ENCODE results near the gene PRKN. TPM values are rescaled to one million over a fixed set of nuclear protein-coding genes. Genes with fewer than 3 reads are reported as not detected.

PRKN gene
- total and polyA plus RNA-seq, 2 donors (not counting 3 experiments of a cell fraction or from before 2014, with no cell fraction given): 0.06 TPM; not detected in 1

DNA sequence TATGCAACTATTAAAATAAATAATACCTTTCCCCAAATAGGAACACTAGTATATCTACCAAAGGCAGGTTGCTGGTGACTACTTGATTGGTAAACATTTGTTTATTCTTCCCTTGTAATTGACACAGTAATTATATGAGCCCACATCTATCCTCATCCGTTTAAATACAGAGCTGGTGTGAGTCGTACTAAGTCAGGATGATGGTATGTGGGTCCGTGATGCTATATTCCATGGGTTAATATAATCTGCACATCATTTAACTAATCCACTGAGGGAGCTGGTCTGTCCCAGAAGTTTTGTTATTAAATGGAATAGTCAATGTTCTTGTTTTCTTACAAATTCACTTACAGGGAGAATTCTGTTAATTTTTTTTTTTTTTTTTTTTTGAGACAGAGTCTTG lies 1289.7 kb downstream of the PRKN start:
- Histone ChIP-seq H3K9me3 (replicated peaks; ENCODE audit: control insufficient read depth, insufficient read depth, low read length) (no peaks in the 10 kb centered on the region), H3K9ac (replicated peaks; ENCODE audit: extremely low read depth, insufficient read depth, low read length) (no peak overlapping the region), H4K20me1 (replicated peaks; ENCODE audit: control insufficient read depth, extremely low read depth, insufficient read depth, low read length) (no peaks in the 10 kb centered on the region), H3K9me1 (replicated peaks; ENCODE audit: control insufficient read depth, extremely low read depth, insufficient read depth, low read length) (no peaks in the 10 kb centered on the region), H3K79me2 (ENCODE audit: control insufficient read depth, insufficient read depth, low read length) (no peaks in the 10 kb centered on the region), H3K4me3 (replicated peaks in 1 of 3; ENCODE audit: insufficient read depth in 1 of 3, low read depth in 1 of 3, low read length in 3 of 3) (no peak overlapping the region), H2AFZ (ENCODE audit: low read depth, low read length) (no peak overlapping the region), H3K36me3 (ENCODE audit: control insufficient read depth in 2 of 2, extremely low read depth in 1 of 2, insufficient read depth in 2 of 2, low read length in 2 of 2) (no peaks in the 10 kb centered on the region), H3K27ac (ENCODE audit: insufficient read depth, low read depth, low read length) (no peak overlapping the region), H3K4me1 (ENCODE audit: control insufficient read depth, extremely low read depth, insufficient read depth, low read length) (peaks cover 2% of the 10 kb centered on the region), H3K27me3 (ENCODE audit: control insufficient read depth in 2 of 2, insufficient read depth in 2 of 2, low read length in 2 of 2) (no peaks in the 10 kb centered on the region), H3K4me2 (ENCODE audit: insufficient read depth, low read length) (no peak overlapping the region)
- no TSS peak for BruUV-seq (replicated peaks)
- dilution Hi-C loops (cut with MboI; ENCODE audit: extremely low pct_ligation_motif_present, low sequenced_read_pairs): no loop called here
- FAIRE-seq (no peak), DNase-seq (ENCODE audit: low read depth, low spot score) (no peak)
- TF ChIP-seq JUN (IDR thresholded peaks at IDR 0.05; ENCODE audit: borderline replicate concordance, insufficient read depth, insufficient read length, low read depth) (no peak), POLR2AphosphoS5 (IDR thresholded peaks at IDR 0.05; ENCODE audit: insufficient read depth, low read depth, low read length) (no peak), EZH2 (IDR thresholded peaks at IDR 0.05; ENCODE audit: borderline replicate concordance, low read depth, low read length, severe bottlenecking) (no peak), POLR2A (IDR thresholded peaks at IDR 0.05; ENCODE audit: low read depth, low read length) (no peak), FOS (IDR thresholded peaks at IDR 0.05; ENCODE audit: borderline replicate concordance, insufficient read depth, low read length) (no peak), MYC (IDR thresholded peaks at IDR 0.05; ENCODE audit: low read depth, low read length) (no peak), GATA2 (IDR thresholded peaks at IDR 0.05; ENCODE audit: insufficient read depth, insufficient read length, low read depth, low read length) (no peak)
- TF ChIP-seq, protein P1, sequence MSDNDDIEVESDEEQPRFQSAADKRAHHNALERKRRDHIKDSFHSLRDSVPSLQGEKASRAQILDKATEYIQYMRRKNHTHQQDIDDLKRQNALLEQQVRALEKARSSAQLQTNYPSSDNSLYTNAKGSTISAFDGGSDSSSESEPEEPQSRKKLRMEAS (IDR thresholded peaks at IDR 0.05; ENCODE audit: insufficient read depth, insufficient read length): no peak
- TF ChIP-seq, protein P2, sequence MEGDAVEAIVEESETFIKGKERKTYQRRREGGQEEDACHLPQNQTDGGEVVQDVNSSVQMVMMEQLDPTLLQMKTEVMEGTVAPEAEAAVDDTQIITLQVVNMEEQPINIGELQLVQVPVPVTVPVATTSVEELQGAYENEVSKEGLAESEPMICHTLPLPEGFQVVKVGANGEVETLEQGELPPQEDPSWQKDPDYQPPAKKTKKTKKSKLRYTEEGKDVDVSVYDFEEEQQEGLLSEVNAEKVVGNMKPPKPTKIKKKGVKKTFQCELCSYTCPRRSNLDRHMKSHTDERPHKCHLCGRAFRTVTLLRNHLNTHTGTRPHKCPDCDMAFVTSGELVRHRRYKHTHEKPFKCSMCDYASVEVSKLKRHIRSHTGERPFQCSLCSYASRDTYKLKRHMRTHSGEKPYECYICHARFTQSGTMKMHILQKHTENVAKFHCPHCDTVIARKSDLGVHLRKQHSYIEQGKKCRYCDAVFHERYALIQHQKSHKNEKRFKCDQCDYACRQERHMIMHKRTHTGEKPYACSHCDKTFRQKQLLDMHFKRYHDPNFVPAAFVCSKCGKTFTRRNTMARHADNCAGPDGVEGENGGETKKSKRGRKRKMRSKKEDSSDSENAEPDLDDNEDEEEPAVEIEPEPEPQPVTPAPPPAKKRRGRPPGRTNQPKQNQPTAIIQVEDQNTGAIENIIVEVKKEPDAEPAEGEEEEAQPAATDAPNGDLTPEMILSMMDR (IDR thresholded peaks at IDR 0.05; ENCODE audit: extremely low read depth in 1 of 2, insufficient read depth in 1 of 2, low read depth in 1 of 2, low read length in 2 of 2): no peak
- ChIA-PET POLR2A (no interaction called here), CTCF (interaction anchor here (2.1 kb wide), 1 partner anchor 19 kb away, joined by 8 read pairs; no protein-coding TSS in a partner anchor)
- intact Hi-C loops (cut with micrococcal nuclease): no loop called here

Measured in endothelial cell of umbilical vein (primary cell).